Measurements from ENCODE around the gene S100PBP.

GRCh38 chr1:32868806-32869455 lies 51.5 kb downstream of the S100PBP start:
- no peak for TF ChIP-seq CTCF (conservative IDR thresholded peaks at IDR 0.05; ENCODE audit: low read depth, low read length)
- TF ChIP-seq EZH2 (IDR thresholded peaks at IDR 0.05; ENCODE audit: borderline replicate concordance, low read depth, low read length, poor library complexity, severe bottlenecking) = no peak
